22Rv1 (cell line): ENCODE results near the gene PHB1.

Source experiments
- CTCF ChIP-seq: fragments of 450-650 bp; IDR thresholded peaks from 2 replicates; pipeline ENCODE4 v1.5.1; 2017; ENCODE audit warnings: mild to moderate bottlenecking
- ZFX ChIP-seq: fragments of 450-650 bp; IDR thresholded peaks from 2 replicates; pipeline ENCODE4 v1.6.1; 2017; ENCODE audit warnings: antibody characterized with exemption, borderline replicate concordance

- TF ChIP-seq CTCF (no peak), ZFX (no peak)
These were observed 9.8 kb downstream of the PHB1 start for GRCh38 chr17:49404906-49405305.
